NCI-H2081 treated with DMSO at 0.1 percent for 48 hours (cell line): Measurements from ENCODE around the gene WFDC10A.
"Not testable (repeated sequence)": the region's sequence is repeated elsewhere in the genome, so short reads cannot be mapped to it uniquely, and the experiment has no call there.

Experiments
- DNase-seq: peaks from one replicate; lab custom pipeline; 2025; lab: John Stamatoyannopoulos, UW

WFDC10A gene

DNA sequence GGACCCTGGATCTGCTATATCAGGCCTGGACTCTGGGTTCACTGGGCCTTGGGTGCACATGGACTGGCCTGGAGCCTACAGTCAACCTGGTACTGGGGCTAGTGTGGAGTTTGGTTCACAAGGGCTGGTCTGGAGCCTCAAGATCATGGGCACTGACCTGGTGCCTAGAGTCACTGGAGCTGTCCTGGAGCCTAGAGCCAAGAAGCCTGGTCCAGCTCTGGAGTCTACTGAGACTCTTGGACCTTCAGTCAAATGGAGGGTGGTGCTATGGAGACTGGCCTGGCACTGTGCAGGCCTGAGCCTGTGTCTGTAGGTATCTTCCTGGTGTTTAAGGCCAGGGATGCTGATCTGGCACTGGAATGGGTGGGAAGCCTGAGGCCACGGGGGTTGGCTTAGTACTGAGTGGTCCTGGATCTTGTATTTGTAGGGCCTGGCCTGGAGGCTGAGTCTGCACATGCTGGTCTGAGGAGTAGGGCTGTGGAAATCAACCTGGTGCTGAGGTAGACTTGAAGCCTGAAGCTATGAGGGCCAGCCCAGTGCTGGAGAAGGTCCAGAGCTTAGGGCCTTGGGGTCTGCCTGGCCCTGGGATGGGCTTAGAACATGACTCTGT, 18.0 kb downstream of the WFDC10A start:
- DNase-seq = no peak

DNA sequence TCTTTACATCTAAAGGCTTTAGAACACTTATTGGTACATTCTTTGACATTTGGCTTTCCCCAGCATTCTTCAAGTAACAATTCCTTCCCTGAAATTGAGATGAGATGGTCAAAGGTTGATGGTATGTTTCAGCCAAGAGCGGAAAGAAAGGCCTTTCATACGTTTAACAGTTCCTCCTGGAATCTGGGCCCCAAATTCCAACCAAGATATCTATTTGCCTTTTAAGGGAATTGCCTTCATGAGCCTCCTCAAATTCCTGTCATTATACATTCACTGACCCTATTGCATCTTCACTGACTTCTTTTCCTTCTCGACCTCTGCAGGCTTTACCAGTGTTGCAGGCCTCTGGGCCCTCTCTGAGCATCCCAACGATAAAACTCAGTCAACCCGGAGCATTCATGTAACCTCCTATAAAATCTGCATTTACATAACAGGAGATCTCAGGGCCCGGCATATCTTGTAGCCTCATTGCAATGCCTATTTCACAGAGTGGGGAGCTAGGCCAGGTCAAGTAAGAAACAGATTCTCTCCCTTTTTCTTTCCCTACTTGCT, 19.8 kb downstream of the WFDC10A start:
- no peak for DNase-seq

DNA sequence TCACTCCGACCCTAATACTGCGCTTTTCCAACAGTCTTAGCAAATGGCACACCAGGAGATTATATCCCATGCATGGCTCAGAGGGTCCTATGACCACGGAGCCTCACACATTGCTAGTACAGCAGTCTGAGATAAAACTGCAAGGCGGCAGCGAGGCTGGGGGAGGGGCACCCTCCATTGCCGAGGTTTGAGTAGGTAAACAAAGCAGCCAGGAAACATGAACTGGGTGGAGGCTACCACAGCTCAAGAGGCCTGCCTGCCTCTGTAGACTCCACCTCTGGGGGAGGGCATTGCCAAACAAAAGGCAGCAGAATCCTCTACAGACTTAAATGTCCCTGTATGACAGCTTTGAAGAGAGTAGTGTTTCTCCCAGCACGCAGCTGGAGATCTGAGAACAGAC, 22.2 kb downstream of the WFDC10A start:
- not testable (repeated sequence) for DNase-seq

DNA sequence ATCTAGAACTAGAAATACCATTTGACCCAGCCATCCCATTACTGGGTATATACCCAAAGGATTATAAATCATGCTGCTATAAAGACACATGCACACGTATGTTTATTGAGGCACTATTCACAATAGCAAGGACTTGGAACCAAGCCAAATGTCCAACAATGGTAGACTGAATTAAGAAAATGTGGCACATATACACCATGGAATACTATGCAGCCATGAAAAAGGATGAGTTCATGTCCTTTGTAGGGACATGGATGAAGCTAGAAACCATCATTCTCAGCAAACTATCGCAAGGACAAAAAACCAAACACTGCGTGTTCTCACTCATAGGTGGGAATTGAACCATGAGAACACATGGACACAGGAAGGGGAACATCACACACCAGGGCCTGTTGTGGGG, 27.5 kb downstream of the WFDC10A start:
- not testable (repeated sequence) for DNase-seq

DNA sequence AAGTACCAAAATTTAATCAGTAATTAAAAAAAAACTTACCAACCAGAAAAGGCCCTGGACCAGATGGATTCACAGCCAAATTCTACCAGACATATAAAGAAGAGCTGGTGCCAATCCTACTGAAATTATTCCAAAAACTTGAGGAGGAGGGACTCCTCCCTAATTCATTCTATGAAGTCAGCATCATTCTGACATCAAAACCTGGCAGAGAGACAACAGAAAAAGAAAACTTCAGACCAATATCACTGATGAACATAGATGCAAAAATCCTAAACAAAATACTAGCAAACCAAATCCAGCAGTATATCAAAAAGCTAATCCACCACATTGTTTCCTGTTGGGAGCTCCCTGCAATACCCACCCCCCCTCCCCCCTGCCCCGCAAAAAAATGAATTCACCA, 40.6 kb downstream of the WFDC10A start, which contains the start of gene WFDC11:
Gene WFDC11, minus strand, starts transcription at position 101 of the 400 bp plus-strand sequence. CDS start 19,639 bp downstream, outside the sequence.
- no peak for DNase-seq

DNA sequence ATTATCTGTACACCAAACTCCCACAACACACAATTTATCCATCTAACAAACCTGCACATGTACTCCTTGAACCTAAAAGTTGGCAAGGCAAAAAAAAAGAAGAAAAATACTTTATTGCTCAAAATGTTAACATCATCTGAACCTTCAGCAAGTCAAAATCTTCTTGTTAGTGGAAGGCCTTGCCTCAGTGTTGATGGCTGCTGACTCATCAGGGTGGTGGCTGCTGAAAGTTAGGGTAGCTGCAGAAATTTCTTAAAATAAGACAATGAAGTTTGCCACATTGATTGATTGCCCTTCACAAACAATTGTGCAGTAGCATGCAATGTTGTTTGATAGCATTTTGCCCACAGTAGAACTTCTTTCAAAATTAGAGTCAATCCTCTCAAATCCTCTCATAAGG, 43.2 kb downstream of the WFDC10A start:
- no peak for DNase-seq

DNA sequence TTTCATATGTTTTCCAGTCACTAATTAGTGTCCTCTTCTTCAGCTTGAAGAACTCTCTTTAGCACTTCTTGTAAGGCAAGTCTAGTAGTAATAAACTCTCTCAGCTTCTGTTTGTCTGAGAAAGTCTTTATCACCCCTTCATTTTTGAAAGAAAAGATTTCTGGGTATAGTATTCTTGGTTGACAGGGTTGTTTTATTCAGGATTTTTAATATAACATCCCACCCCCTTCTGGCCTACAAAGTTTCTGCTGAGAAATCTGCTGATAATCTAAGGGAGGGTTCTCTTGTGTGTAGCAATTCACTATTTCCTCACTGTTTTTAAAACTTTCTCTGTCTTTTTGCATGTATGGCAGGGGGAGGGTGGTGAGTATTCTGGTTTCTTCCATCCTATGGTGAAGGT, 50.1 kb downstream of the WFDC10A start:
- DNase-seq = no peak
